Hypothalamus (tissue), 51 donors: ENCODE measurements around the gene GCNT4.
A peak's percentile ranks its signal among the peaks of the same experiment; 100 is the strongest.
"Not testable (repeated sequence)": the region's sequence is repeated elsewhere in the genome, so short reads cannot be mapped to it uniquely, and the experiment has no call there.

Experiments used
- DNase-seq, 51 donors: peaks; one replicate each; lab custom pipeline; 2025; lab: John Stamatoyannopoulos, UW

Gene GCNT4

GRCh38 chr5:75052192-75053053 lies at the start of gene GCNT4:
TSS of gene GCNT4 (minus strand) at chr5:75052558. CDS start at chr5:75030037, 22,521 bp downstream.
- DNase-seq = peak in 19 of 51 donors; percentile 8 to 55 (median 33)

GRCh38 chr5:75095956-75096355 lies 43.6 kb upstream of the GCNT4 start:
- not testable (repeated sequence) for DNase-seq

- no peak for DNase-seq
Observed at GRCh38 chr5:75091597-75091996, 39.2 kb upstream of the GCNT4 start.

- no peak for DNase-seq
Observed at GRCh38 chr5:75089662-75090061, 37.3 kb upstream of the GCNT4 start.

GRCh38 chr5:75089137-75089536 lies 36.8 kb upstream of the GCNT4 start:
- DNase-seq = no peak

GRCh38 chr5:75088648-75089047 lies 36.3 kb upstream of the GCNT4 start:
- no peak for DNase-seq

GRCh38 chr5:75081510-75081909 lies 29.2 kb upstream of the GCNT4 start:
- no peak for DNase-seq

GRCh38 chr5:75079346-75079745 lies 27.0 kb upstream of the GCNT4 start:
- DNase-seq = not testable (repeated sequence)

- no peak for DNase-seq
Observed at GRCh38 chr5:75078027-75078426, 25.7 kb upstream of the GCNT4 start.

GRCh38 chr5:75072061-75072460 lies 19.7 kb upstream of the GCNT4 start:
- no peak for DNase-seq

- DNase-seq = no peak
Observed at GRCh38 chr5:75071100-75071499, 18.7 kb upstream of the GCNT4 start.

- DNase-seq = no peak
Observed at GRCh38 chr5:75067434-75067833, 15.1 kb upstream of the GCNT4 start.

GRCh38 chr5:75062925-75063531 lies 10.7 kb upstream of the GCNT4 start:
- DNase-seq = no peak

GRCh38 chr5:75059912-75060545 lies 7.7 kb upstream of the GCNT4 start:
- no peak for DNase-seq

GRCh38 chr5:75058986-75059535 lies 6.7 kb upstream of the GCNT4 start:
- DNase-seq = no peak

- DNase-seq = no peak
Observed at GRCh38 chr5:75057561-75057960, 5.2 kb upstream of the GCNT4 start.

- DNase-seq = no peak
Observed at GRCh38 chr5:75055727-75056144, 3.4 kb upstream of the GCNT4 start.

- DNase-seq = peak in 7 of 51 donors; percentile 5 to 42 (median 34)
Observed at GRCh38 chr5:75054134-75054930, 2.0 kb upstream of the GCNT4 start.

GRCh38 chr5:75053304-75054133 lies 1.2 kb upstream of the GCNT4 start:
- DNase-seq = peak in 29 of 51 donors; percentile 6 to 61 (median 28)

GRCh38 chr5:75053054-75053303 lies 621 bp upstream of the GCNT4 start:
- DNase-seq = peak in 2 of 51 donors; percentile 40 to 41
